Measurements from ENCODE around the gene AMIGO2.
A peak's percentile ranks its signal among the peaks of the same experiment; 100 is the strongest.

Gene AMIGO2

DNA sequence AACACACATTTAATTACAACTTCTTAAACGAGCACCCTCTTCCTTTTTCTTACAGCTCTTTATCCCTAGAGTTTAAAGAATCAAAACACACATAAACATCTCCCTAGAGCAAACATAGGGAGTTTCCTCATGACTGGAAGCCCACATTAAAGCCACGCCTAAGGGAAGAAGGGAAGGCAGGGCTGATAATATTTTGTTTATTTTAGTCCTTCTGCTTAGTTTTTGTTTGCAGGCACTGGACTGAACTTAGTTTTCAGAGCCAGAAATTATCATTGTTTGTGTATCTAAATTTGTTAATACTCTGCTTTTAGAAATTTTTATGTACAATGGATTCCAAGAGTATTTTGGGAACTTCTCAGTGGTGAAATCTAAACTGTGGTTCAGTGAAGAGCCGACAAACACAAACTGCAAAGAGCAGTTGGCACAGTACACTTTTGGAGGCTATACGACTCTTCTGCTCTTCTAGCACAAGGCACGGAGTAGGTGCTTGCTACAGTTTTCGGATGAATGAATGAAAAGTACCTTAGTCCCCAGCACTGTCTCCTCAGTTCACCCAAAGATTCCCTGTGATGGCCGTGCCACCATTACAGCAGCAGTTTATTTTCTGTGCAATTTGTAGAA is 17.6 kb upstream of the AMIGO2 start:
- peak; percentile 43 for DNase-seq

GRCh38 chr12:47095446-47096236 is 15.9 kb upstream of the AMIGO2 start:
- DNase-seq, result no peak

DNA sequence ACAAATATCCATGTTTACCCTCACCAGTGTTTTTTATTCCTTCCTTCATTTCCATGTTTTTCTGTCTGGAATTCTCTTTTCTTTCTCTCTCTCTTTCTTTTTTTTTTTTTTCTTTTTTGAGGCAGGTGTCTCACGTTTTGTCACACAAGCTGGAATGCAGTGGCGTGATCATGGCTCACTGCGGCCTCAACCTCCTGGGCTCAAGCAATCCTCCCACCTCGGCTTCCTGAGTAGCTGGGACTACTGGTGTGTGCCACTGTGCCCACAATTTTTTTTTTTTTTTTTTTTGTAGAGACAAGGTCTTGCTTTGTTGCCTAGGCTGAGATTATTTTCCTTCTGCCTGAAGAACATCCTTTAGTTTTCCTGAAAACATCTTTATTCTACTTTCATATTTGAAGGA is 15.0 kb upstream of the AMIGO2 start:
- peak; percentile 89 for DNase-seq

DNA sequence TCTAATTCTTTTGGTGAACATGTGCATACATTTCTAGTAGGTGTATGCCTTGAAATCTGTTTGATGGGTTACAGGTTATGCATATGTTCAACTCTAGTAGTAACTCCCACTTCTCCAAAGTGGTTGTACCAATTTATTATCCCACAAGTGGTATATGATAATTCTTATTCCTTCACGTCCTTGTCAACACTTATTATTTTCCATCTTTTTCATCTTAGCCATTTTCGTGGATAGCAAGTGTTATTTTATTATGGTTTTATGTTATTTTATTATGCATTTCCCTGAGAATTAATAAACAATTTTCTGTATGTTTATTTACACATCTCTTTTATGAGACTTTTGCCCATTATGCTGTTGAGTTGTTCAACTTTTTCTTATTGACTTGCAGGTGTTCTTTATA is 11.2 kb upstream of the AMIGO2 start:
- DNase-seq, result no peak

DNA sequence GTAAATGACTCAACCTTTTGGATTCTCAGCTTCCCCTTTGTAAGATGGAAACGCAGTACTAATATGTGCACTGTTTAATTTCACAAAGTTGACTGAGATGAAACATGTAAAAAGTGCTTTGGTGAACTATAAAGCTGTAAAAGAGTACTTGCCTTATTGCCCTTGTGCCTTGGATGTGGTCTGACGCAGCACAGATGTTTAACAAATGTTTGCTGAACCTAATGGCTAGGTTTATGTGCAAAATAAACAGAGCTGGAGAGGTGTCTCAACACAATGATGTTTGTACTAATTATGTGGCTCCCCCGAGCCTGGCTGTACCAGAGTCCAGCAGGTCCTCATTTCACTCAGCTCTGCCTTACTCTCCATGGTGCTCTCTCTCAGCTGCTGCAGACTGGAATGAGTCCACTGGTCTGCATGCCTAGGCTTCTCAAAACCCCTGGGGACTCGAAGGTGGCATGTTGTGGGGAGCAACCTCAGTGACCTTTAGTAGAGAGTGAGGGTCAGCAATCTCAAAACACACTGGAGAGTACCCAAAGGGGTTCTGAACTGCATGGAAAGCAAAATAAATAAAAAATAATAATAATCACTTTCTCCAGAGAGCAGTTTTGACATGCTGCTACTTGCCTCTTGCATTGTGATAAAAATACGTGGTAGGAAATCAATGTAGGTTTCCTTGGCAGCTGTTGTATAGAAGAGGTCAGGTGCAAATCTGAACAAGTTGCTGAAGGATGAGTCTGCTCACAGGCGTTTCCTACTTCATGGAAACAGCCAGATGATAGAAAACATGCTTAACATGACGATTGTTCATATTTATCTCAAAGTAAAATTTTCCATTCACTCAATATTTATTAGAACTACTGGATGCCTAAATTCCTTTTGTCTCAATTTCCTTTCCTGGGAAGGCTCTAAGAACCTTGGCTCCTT is 8.5 kb upstream of the AMIGO2 start:
- peak; percentile 97 for DNase-seq

DNA sequence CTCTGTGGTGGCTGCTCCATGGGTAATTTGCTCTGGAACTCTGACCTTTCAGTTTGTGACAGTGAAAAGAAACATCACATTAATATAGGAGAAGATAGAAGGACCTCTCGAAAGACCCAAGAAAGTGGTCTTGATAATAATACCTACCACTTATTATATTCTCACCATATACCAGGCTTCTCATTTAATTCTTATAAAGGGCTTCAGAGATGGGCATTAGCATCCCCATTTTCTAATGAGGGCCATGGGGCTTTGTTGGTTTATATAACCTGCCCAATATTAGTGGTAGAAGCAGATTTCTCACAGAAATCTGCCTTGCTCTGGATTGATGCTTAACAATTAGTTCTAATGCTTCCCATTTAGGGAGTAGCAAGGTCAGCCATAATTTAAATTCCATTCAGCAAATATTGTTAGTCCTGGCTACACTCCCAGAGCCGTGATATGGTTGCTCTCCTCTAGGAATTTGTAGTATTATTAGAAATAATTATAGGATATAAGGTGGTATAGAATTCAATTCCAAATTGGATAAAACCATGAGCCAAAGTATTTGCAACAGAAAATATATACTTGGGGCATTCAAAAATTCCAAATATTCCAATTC is 7.4 kb upstream of the AMIGO2 start:
- peak; percentile 56 for DNase-seq

GRCh38 chr12:47085815-47086252 is 6.1 kb upstream of the AMIGO2 start:
- peak; percentile 90 for DNase-seq

- no peak for DNase-seq
Measured at GRCh38 chr12:47084172-47084571, 4.4 kb upstream of the AMIGO2 start.

DNA sequence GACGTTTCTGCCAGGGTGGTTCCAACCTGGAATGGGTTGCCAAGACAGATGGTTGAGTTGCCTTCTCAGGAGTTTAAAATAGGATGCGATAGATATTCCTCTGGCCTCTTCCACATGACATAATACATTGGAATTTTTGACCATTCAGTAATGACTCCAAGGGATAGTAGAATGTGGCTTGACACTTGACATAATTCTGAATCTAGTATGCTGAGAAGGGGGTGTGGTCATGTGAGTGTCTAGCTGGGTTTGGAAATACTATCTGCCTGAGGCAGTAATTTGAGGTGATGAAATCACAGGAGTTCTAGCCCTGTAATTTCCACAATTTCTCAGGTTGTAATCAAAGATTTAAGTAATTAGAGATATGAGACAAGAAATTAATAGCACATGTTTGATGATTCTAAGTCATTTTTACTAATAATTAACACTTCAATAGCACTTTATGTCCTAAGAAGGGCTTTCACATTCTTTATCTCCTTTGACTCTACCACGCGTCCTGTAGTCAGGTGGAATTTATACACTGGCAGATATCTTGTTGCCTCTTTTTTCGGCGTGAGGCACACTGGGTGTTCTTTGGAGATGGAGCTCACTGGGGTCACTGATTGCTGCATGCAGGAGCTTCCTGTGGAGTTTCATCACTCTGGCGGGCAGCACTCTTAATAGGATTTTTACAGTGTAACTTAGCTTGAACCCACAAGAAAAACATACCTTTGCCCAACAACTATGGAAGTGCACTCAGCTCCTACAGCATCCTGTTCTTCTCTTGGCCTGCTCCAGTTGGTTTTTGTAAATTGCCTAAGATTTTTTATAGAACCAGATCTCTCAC is 3.2 kb upstream of the AMIGO2 start:
- DNase-seq, result peak; percentile 35

DNA sequence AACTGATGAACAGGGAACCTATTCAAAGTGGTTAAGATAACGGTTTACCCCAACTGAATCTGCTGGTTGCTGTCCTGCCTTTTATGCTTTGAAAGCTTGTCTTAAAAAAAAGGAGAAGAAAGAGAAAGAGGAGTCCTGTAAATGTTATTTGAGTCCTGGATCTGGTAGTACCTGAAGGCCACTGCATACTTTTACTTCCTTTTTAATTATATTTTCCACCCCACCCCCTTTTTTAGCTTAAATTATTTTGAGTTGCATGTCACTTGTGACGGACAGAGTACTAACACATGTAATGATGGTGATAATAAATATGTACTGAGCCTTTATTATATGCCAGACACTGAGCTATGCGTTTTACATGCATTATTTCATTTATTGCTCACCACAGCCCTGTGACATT is 2.5 kb upstream of the AMIGO2 start:
- no peak for DNase-seq

DNA sequence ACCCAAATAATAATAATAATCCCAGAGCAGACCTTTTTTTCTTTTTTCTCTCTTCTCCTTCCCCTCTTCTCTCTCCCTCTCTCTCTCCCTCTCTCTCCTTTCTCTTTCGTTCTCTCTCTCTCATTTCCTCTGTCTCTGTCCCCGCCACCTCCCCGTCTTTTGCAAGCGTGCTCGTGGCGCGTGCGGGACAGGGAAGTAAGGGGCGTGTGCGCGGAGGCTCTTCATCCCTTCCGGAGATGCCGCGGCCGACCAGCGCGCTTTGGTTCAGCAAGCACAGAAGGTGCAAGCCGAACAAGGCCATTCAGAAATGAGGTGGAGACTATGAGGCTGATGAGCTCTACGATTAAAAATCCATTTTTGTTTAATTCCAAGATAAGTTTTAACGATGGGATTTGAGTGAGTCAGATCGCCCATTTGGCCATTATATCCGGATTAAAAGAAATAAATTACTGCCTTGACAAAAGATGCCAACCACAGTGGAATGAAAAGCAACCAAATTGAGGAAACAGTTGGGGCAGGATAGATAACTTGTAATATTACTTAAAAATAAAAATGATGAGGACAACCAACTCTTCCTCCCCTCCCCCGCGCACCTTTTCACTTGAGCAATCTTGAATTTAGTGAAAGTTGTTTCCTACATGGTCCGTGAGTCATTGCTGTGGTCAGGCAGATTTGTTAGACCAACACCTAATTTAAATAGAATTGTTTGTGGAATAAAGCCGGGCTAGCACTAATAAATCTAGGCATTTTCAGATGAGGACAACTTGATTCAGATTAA is 1.2 kb upstream of the AMIGO2 start:
- peak; percentile 79 for DNase-seq

GRCh38 chr12:47079981-47080724 is 394 bp upstream of the AMIGO2 start:
- DNase-seq, result peak; percentile 87

DNA sequence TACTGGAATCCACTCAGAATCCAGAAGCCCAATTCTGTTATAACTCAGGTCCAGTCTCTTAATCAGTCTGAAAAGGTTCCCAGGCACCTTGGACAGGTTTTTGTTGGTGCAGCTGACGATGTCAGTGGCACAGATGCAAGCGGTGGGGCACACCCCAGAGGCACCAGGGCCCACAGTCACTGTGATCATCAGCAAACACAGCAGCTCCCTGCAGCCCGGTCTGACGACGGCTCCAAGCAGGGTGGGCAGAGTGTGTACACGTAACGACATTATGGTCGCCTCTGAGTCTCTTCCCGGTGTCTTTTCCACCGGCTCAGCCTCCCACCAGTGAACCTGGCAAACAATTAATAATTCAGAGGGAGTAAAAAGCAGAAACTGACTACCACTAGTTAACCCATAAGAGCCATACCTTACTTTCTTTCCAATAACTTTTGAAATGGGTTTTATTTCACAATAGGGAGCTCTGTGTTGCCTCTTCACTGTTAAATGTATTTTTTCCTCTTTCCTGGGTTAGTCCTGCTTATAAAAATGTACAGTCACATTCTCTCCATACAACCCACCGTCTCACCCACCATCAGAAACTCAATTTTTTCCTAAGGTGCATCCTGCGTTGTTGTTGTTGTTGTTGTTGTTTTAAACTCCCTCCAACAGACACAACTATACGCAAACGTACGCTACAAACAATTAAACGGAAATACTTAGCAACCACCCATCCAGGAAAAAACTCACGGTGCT is 859 bp downstream of the AMIGO2 start:
- peak; percentile 49 for DNase-seq

- DNase-seq, result no peak
Measured at GRCh38 chr12:47078086-47078395, 1.7 kb downstream of the AMIGO2 start.

GRCh38 chr12:47077206-47078085 is 2.3 kb downstream of the AMIGO2 start:
- DNase-seq, result no peak

- no peak for DNase-seq
Measured at GRCh38 chr12:47075192-47076084, 4.3 kb downstream of the AMIGO2 start.

DNA sequence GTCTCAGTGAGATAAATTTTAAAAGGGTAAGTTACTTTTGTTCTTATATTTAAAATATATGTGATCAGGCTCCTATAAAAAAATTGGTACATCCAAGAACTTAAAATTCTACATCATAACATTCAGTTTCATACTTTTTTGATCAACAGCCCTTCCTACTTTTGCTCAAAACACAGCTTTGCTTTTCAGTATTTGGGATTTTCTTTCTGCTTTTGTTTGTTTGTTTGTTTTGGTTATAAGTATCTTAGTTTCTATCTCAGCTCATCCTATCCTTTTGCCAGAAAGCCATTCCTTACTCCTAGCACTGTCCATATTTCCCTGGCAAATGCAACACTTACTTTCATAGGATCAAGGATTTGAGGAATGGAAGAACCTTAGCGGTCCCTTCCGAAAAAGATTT is 5.0 kb downstream of the AMIGO2 start:
- DNase-seq, result no peak

DNA sequence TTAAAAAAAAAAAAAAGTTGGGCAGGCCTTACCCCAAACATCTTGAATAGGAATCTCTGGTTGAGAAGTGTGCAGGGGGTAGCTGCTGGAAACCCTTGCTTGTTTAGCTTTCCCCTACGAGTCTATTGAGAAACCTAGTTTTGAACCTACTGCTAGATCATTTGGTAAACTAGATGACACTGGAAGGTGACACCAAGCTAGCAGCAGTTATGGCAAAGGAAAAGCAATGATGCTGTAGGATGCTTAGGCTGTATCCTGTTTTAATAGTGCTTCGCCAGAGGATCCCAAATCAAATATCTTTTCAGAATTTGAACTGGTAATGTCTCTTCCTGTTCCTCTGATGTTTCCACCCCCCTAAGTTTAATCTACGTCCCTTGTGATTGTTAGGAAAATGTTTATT is 5.8 kb downstream of the AMIGO2 start:
- no peak for DNase-seq

Measured in NCI-H774 (cell line).